PFSK-1 (cell line): ENCODE data around the gene FBN1.

Source experiments
- FOXP2 ChIP-seq: optimal IDR thresholded peaks from 2 replicates; pipeline ENCODE3; 2011; ENCODE audit warnings: borderline replicate concordance, control low read depth, inconsistent platforms; ENCODE audit not compliant: insufficient read depth; ENCODE audit errors: extremely low read length, extremely low read depth
- POLR2AphosphoS5 ChIP-seq: IDR thresholded peaks from 2 replicates; pipeline ENCODE4 v1.6.1; 2012; ENCODE audit warnings: low read depth, mild to moderate bottlenecking, control low read depth, low read length, moderate library complexity
- REST ChIP-seq, 2 experiments: IDR thresholded peaks; 2 replicates each; pipeline versions ENCODE4 v1.6.1 to v1.8.0; 2011 to 2012; ENCODE audit warnings: low read depth in 2 of 2, low read length in 2 of 2, control low read depth in 1 of 2, inconsistent platforms in 1 of 2, mild to moderate bottlenecking in 1 of 2, moderate library complexity in 1 of 2; ENCODE audit not compliant: insufficient read depth in 1 of 2
- SIN3A ChIP-seq: IDR thresholded peaks from 2 replicates; pipeline ENCODE4 v1.6.1; 2012; ENCODE audit warnings: mild to moderate bottlenecking, low read length, moderate library complexity, borderline replicate concordance; ENCODE audit not compliant: insufficient read depth
- TAF1 ChIP-seq: IDR thresholded peaks from 2 replicates; pipeline ENCODE4 v1.6.1; 2012; ENCODE audit warnings: low read length, control low read depth, borderline replicate concordance; ENCODE audit not compliant: insufficient read depth

FBN1 gene

DNA sequence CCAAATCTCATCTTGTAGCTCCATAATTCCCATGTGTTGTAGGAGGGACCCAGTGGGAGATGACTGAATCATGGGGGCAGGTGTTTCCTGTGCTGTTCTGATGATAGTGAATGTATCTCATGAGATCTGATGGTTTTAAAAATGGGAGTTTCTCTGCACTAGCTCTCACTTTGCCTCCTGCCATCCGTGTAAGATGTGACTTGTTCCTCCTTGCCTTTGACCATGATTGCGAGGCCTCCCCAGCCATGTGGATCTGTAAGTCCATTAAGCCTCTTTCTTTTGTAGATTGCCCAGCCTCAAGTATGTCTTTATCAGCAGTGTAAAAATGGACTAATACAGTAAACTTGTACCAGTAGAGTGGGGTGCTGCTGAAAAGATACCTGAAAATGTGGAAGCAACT is 269.7 kb downstream of the FBN1 start:
- no peak for TF ChIP-seq FOXP2
- no peak for TF ChIP-seq TAF1
- TF ChIP-seq POLR2AphosphoS5: no peak
- no peak for TF ChIP-seq SIN3A
- no peak for TF ChIP-seq REST (IDR thresholded peaks at IDR 0.05; ENCODE audit: insufficient read depth in 1 of 2, low read depth in 2 of 2, low read length in 2 of 2)

GRCh38 chr15:48374472-48374871 is 271.0 kb downstream of the FBN1 start:
- TF ChIP-seq SIN3A (no peak), TAF1 (no peak), POLR2AphosphoS5 (no peak), FOXP2 (no peak), REST (IDR thresholded peaks at IDR 0.05; ENCODE audit: insufficient read depth in 1 of 2, low read depth in 2 of 2, low read length in 2 of 2) (no peak)

DNA sequence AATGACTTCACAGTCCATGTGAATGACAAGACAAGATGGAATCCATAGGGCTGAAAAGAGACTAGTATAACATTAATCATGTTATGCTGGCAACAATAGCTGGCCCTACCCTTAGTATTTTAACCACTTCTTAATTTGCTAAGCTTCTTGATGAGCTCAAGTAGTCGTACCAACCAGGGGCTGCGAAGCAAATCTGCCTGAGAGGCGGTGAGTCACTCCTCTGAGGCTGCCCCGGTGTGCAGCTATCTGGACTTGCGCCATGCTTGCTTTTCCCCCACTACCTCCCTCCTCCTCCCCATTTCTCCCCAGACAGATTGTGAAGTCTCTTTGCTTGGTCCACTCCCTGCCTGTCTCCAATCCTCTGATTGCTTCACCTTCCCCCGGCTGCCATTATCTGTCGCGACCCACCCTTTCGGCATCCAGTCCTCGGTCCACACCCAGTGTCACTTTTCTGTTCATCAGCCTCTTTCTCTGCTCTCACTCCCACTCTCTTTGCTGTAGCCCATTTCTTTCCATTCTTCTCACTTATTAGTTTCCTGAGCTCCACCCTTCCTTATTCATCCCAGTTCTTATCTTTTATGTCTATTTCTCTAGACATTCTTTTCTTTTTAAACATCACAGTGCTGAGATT is 271.6 kb downstream of the FBN1 start:
- TF ChIP-seq TAF1: no peak
- TF ChIP-seq REST (IDR thresholded peaks at IDR 0.05; ENCODE audit: insufficient read depth in 1 of 2, low read depth in 2 of 2, low read length in 2 of 2): no peak
- TF ChIP-seq POLR2AphosphoS5: no peak
- no peak for TF ChIP-seq SIN3A
- TF ChIP-seq FOXP2: no peak

DNA sequence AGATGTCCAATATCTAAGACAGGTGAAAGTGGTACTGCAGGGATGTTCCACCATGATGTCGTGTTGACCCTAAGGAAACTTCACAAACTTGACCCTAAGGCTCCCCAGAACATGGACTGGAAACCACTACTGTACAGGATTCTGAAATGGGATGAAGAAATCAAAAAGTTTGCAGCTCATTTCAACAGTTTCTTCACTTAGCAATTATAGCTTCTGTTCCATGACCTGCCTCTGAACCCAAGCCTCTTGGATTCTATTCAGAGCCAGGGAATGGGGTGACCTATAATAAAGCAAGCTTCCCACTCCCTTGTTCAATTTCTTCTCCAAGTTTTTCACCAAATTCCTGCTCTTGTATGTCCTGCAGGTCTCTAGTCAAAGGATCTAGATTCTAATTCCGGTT is 273.5 kb downstream of the FBN1 start:
- no peak for TF ChIP-seq REST (IDR thresholded peaks at IDR 0.05; ENCODE audit: insufficient read depth in 1 of 2, low read depth in 2 of 2, low read length in 2 of 2)
- no peak for TF ChIP-seq SIN3A
- TF ChIP-seq TAF1: no peak
- TF ChIP-seq POLR2AphosphoS5: no peak
- no peak for TF ChIP-seq FOXP2

- TF ChIP-seq TAF1 (no peak), REST (IDR thresholded peaks at IDR 0.05; ENCODE audit: insufficient read depth in 1 of 2, low read depth in 2 of 2, low read length in 2 of 2) (no peak)
Measured at GRCh38 chr15:48371550-48371949, 274.0 kb downstream of the FBN1 start.
